CD14-positive monocyte (primary cell): ENCODE data around the gene STK39. TPM values are rescaled to one million over a fixed set of nuclear protein-coding genes. Genes with fewer than 3 reads are reported as not detected.

ENCODE experiments used
- DNase-seq, 3 donors: peaks; one replicate each; pipeline ENCODE4 v3.0.0-alpha.2; 2011 to 2022
- H2AFZ ChIP-seq: 2 replicates; pipeline ENCODE4 v1.6.0; 2012; ENCODE audit warnings: mild to moderate bottlenecking, low read depth, low read length, inconsistent platforms; ENCODE audit not compliant: insufficient read depth, poor library complexity, severe bottlenecking
- H3K27ac ChIP-seq, 2 donors: 1 replicate in 1 of 2; 2 replicates in 1 of 2; pipeline ENCODE4 v1.5.1; 2012 to 2013; ENCODE audit warnings: low read length in 2 of 2, control low read depth in 1 of 2, inconsistent platforms in 1 of 2, low read depth in 1 of 2, mild to moderate bottlenecking in 1 of 2
- H3K27me3 ChIP-seq, 2 donors: one replicate each; pipeline versions ENCODE4 v1.6.0 to v1.6.1; 2011 to 2013; ENCODE audit warnings: low read length in 2 of 2; ENCODE audit not compliant: control insufficient read depth in 2 of 2, insufficient read depth in 2 of 2
- H3K36me3 ChIP-seq, 2 donors: replicated peaks in 1 of 2; 1 replicate in 1 of 2; 2 replicates in 1 of 2; pipeline versions ENCODE4 v1.5.1 to v1.6.1; 2012 to 2013; ENCODE audit warnings: low read length in 2 of 2, control low read depth in 1 of 2, inconsistent platforms in 1 of 2, mild to moderate bottlenecking in 1 of 2; ENCODE audit not compliant: insufficient read depth in 2 of 2, control insufficient read depth in 1 of 2
- H3K4me1 ChIP-seq, 2 donors: 1 replicate in 1 of 2; 2 replicates in 1 of 2; pipeline versions ENCODE4 v1.5.1 to v1.6.1; 2012 to 2013; ENCODE audit warnings: low read length in 2 of 2, control low read depth in 1 of 2, inconsistent platforms in 1 of 2, mild to moderate bottlenecking in 1 of 2, moderate library complexity in 1 of 2; ENCODE audit not compliant: insufficient read depth in 2 of 2, control insufficient read depth in 1 of 2
- H3K4me2 ChIP-seq: replicated peaks from 2 replicates; pipeline ENCODE3; 2012; ENCODE audit warnings: low read length, moderate library complexity, mild to moderate bottlenecking; ENCODE audit not compliant: poor library complexity, severe bottlenecking; ENCODE audit errors: extremely low read depth
- H3K4me3 ChIP-seq, 3 experiments: fragments of 200-600 bp in 1 of 3; sonication (generic) in 1 of 3; replicated peaks in 1 of 3; 1 replicate in 2 of 3; 2 replicates in 1 of 3; pipeline ENCODE4 v1.5.1; 2011 to 2013; ENCODE audit warnings: low read length in 3 of 3, mild to moderate bottlenecking in 3 of 3, control low read depth in 2 of 3, low read depth in 2 of 3, inconsistent platforms in 1 of 3, moderate library complexity in 1 of 3
- H3K79me2 ChIP-seq: 2 replicates; pipeline ENCODE4 v1.6.0; 2012; ENCODE audit warnings: mild to moderate bottlenecking, control low read depth, inconsistent platforms, low read length, moderate library complexity; ENCODE audit not compliant: insufficient read depth
- H3K9ac ChIP-seq: 2 replicates; pipeline ENCODE4 v1.6.0; 2017; ENCODE audit warnings: low read length, mild to moderate bottlenecking; ENCODE audit not compliant: insufficient read depth, poor library complexity, severe bottlenecking
- H3K9me3 ChIP-seq, 2 donors: replicated peaks in 1 of 2; 1 replicate in 1 of 2; 2 replicates in 1 of 2; pipeline versions ENCODE4 v1.5.1 to v1.6.1; 2012 to 2013; ENCODE audit warnings: low read length in 2 of 2, control low read depth in 1 of 2; ENCODE audit not compliant: control insufficient read depth in 1 of 2, insufficient read depth in 1 of 2
- H4K20me1 ChIP-seq: 2 replicates; pipeline ENCODE4 v1.6.0; 2012; ENCODE audit warnings: mild to moderate bottlenecking, low read length, control low read depth, moderate library complexity; ENCODE audit not compliant: insufficient read depth
- H3K27ac Mint-ChIP-seq, 7 donors: one replicate each; pipeline ENCODE4 v1.8.0; 2020; ENCODE audit warnings: mild to moderate bottlenecking in 7 of 7, mixed read lengths in 7 of 7, moderate library complexity in 6 of 7, inconsistent platforms in 2 of 7
- H3K27me3 Mint-ChIP-seq, 3 donors: one replicate each; pipeline ENCODE4 v1.8.0; 2021 to 2022; ENCODE audit warnings: low read depth in 3 of 3, mild to moderate bottlenecking in 3 of 3, mixed read lengths in 3 of 3, moderate library complexity in 3 of 3, inconsistent platforms in 1 of 3
- H3K36me3 Mint-ChIP-seq, 2 donors: one replicate each; pipeline ENCODE4 v1.8.0; 2020; ENCODE audit warnings: mixed read lengths in 2 of 2, inconsistent platforms in 1 of 2, mild to moderate bottlenecking in 1 of 2
- H3K4me1 Mint-ChIP-seq: one replicate; pipeline ENCODE4 v1.8.0; 2020; ENCODE audit warnings: mild to moderate bottlenecking, mixed read lengths
- H3K4me3 Mint-ChIP-seq, 2 donors: one replicate each; pipeline ENCODE4 v1.8.0; 2020; ENCODE audit warnings: mild to moderate bottlenecking in 2 of 2, mixed read lengths in 2 of 2, moderate library complexity in 1 of 2
- H3K9me3 Mint-ChIP-seq, 7 donors: one replicate each; pipeline ENCODE4 v1.8.0; 2020 to 2022; ENCODE audit warnings: mixed read lengths in 7 of 7, mild to moderate bottlenecking in 6 of 7, moderate library complexity in 6 of 7, inconsistent platforms in 2 of 7
- CTCF ChIP-seq: fragments of 200-600 bp; IDR thresholded peaks from one replicate; pipeline ENCODE4 v1.8.0; 2022; ENCODE audit warnings: antibody characterized with exemption, mild to moderate bottlenecking
- WGBS: methylation state at CpG from one replicate; pipeline ENCODE4 v1.1.5; 2013; ENCODE audit warnings: missing lambda C conversion rate; ENCODE audit not compliant: insufficient coverage; 5-methylcytosine and 5-hydroxymethylcytosine counted together
- intact Hi-C, 2 donors: fragments of 100-400 bp; cut with micrococcal nuclease; formaldehyde crosslinking; loops; one replicate each; pipeline versions ENCODE4 v1.15.0 to v1.15.1; 2023
- polyA plus RNA-seq, 3 donors: library from polyadenylated mRNA; depleted of rRNA in 1 of 3; unstranded in 2 of 3; stranded (reverse) in 1 of 3; fragments of 300-500 nt in 2 of 3; fragments of >200 nt in 1 of 3; fragmentation: Illumina TruSeq in 2 of 3; gene quantifications; 1 replicate in 2 of 3; 2 replicates in 1 of 3; pipeline ENCODE4 v1.2.3, GENCODE V29; 2012 to 2021

Gene STK39
- polyA plus RNA-seq, 3 donors = 1.2 to 2.7 (median 2.6) TPM

GRCh38 chr2:168056242-168056787 is 191.1 kb downstream of the STK39 start:
- intact Hi-C loops = no loop called here
- WGBS = no CpG with 5 or more reads among the region's 9 CpGs
- Histone ChIP-seq H3K27me3 (no peaks in the 10 kb centered on the region), H3K79me2 (no peaks in the 10 kb centered on the region), H3K9ac (no peak overlapping the region), H4K20me1 (no peaks in the 10 kb centered on the region), H3K9me3 (no peaks in the 10 kb centered on the region), H3K27ac (no peak overlapping the region), H2AFZ (no peak overlapping the region), H3K4me2 (no peak overlapping the region), H3K4me3 (no peak overlapping the region), H3K4me1 (no peaks in the 10 kb centered on the region), H3K36me3 (peaks cover 5 to 76% of the 10 kb centered on the region in 2 donors)
- H3K9me3 Mint-ChIP-seq = no peaks in the 10 kb centered on the region
- TF ChIP-seq CTCF = no peak
- no peaks in the 10 kb centered on the region for H3K4me1 Mint-ChIP-seq
- no peaks in the 10 kb centered on the region for H3K27me3 Mint-ChIP-seq
- no peak for DNase-seq
- H3K27ac Mint-ChIP-seq = no peak overlapping the region
- peaks cover 13 to 26% of the 10 kb centered on the region in 2 donors for H3K36me3 Mint-ChIP-seq
- no peak overlapping the region for H3K4me3 Mint-ChIP-seq

GRCh38 chr2:168054657-168055056 is 192.7 kb downstream of the STK39 start:
- Histone ChIP-seq H4K20me1 (no peaks in the 10 kb centered on the region), H3K9ac (no peak overlapping the region), H3K4me1 (no peaks in the 10 kb centered on the region), H3K79me2 (no peaks in the 10 kb centered on the region), H3K27me3 (no peaks in the 10 kb centered on the region), H2AFZ (no peak overlapping the region), H3K9me3 (no peaks in the 10 kb centered on the region), H3K4me3 (no peak overlapping the region), H3K4me2 (no peak overlapping the region), H3K27ac (no peak overlapping the region), H3K36me3 (peaks cover 7 to 78% of the 10 kb centered on the region in 2 donors)
- intact Hi-C loops = no loop called here
- Mint-ChIP-seq H3K4me1 (no peaks in the 10 kb centered on the region), H3K27ac (no peak overlapping the region), H3K27me3 (no peaks in the 10 kb centered on the region), H3K36me3 (peaks cover 19 to 22% of the 10 kb centered on the region in 2 donors), H3K9me3 (no peaks in the 10 kb centered on the region), H3K4me3 (no peak overlapping the region)
- no peak for TF ChIP-seq CTCF
- DNase-seq = no peak
- WGBS = 50% methylated on average over 2 of the region's 5 CpGs
